Femur (tissue), 1 donor: ENCODE data around the gene SLC5A2.
"Not testable (repeated sequence)": the region's sequence is repeated elsewhere in the genome, so short reads cannot be mapped to it uniquely, and the experiment has no call there.

Experiments used
- DNase-seq: peaks from one replicate; pipeline ENCODE4 v3.0.0-alpha.2; 2017

Gene SLC5A2

DNA sequence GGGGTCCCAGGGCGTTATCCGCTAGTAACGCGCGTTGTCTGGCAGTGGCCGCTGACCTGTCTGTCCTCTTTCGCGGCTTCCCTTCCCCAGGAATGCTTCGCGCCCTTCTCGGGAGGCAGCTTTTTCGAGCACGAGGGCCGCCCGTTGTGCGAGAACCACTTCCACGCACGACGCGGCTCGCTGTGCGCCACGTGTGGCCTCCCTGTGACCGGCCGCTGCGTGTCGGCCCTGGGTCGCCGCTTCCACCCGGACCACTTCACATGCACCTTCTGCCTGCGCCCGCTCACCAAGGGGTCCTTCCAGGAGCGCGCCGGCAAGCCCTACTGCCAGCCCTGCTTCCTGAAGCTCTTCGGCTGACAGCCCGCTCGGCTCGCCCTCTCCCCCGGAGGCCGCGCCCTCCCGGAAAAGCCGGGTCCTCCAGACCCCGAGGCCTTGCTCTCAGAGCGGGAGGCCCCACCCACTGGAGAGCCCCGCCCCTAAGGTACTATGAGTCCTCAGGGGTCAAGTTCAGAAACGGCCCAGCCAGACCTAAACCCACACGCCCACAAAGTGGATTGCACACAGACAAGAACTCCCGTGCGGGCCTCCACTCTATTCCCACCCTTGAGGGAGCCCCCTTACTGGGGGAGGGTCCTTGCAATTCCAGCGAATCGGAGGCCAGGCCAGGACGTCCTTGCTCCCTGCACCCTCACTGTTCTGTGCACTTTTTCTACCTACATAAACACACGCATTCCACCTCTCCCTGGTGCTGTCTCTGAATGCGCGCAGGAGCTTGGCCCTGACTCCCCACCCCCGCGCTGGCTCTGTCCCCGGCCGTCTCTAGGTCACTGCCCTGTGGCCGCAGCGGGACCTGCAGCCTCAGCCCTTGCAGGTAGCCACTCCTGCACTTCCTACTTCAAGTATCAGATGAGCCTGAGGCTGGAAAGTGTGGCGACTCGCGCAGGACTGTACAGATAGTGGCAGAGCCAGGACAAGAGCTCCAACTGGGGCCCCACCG lies 5.4 kb upstream of the SLC5A2 start:
- no peak for DNase-seq

DNA sequence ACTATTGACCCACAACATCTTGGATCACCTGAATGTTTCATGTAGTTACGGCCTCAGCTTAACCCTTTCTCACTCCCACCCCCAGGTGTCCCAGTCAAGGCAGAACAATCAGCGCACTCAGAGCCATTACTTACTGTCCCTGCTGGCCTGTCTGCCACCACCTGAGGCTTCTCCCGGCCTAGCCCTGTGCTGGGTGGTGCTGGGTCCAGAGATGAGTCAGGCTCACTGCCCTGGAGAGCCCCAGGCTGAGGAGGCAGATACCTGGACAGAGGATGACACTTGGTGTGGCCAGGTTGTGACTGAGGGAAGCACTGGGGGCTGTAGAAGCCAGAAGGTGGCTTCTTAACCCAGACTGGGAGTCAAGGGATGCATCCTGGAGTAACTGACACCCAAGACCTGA lies 4.0 kb upstream of the SLC5A2 start:
- no peak for DNase-seq

DNA sequence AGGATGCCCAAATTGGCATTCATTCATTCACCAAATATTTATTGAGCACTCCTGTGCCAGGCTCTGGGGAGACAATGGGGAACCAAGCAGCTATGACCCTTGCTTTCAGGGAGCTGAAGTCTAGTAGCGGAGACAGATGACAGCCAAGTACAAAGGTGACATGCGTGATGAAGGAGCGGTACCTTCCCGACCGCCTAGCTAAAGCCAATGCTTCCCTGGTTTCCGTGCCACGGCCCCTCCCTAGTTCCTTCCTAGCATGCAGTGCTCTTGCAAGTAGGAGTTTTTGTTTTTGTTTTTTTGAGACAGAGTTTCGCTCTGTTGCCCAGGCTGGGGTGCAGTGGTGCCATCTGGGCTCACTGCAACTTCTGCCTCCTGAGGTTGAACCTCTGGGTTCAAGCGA lies 3.2 kb upstream of the SLC5A2 start:
- DNase-seq = no peak

- DNase-seq = peak; percentile 57
These were observed 1.9 kb upstream of the SLC5A2 start for GRCh38 chr16:31480851-31481536.

- DNase-seq = not testable (repeated sequence)
These were observed 1.1 kb downstream of the SLC5A2 start for GRCh38 chr16:31484048-31484447.

GRCh38 chr16:31484491-31485171 lies 1.7 kb downstream of the SLC5A2 start:
- DNase-seq = no peak

- no peak for DNase-seq
These were observed 2.6 kb downstream of the SLC5A2 start for GRCh38 chr16:31485571-31485970.

GRCh38 chr16:31486045-31486444 lies 3.1 kb downstream of the SLC5A2 start:
- peak; percentile 74 for DNase-seq

DNA sequence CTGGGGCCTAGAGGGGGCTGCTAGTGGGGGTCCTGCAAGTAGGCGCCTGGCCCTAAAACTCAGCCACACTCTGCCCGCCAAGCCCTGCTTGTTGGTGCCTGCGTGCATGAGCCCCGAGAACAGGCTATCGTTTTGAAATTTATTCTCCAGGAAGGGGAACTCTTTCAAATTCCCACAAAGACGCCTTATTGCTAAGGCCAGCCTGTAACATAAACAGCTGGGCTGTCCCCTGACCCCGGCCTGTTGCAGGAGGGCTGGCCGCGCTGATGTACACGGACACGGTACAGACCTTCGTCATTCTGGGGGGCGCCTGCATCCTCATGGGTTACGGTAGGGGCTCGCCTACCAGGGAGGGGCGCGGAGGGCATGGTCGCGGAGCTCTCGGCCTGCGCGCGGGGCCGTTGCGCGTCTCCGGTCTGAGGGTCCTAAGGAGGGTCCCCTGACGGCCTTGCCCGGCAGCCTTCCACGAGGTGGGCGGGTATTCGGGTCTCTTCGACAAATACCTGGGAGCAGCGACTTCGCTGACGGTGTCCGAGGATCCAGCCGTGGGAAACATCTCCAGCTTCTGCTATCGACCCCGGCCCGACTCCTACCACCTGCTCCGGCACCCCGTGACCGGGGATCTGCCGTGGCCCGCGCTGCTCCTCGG lies 4.3 kb downstream of the SLC5A2 start:
- DNase-seq = no peak

- DNase-seq = peak; percentile 72
These were observed 5.0 kb downstream of the SLC5A2 start for GRCh38 chr16:31487720-31488467.

DNA sequence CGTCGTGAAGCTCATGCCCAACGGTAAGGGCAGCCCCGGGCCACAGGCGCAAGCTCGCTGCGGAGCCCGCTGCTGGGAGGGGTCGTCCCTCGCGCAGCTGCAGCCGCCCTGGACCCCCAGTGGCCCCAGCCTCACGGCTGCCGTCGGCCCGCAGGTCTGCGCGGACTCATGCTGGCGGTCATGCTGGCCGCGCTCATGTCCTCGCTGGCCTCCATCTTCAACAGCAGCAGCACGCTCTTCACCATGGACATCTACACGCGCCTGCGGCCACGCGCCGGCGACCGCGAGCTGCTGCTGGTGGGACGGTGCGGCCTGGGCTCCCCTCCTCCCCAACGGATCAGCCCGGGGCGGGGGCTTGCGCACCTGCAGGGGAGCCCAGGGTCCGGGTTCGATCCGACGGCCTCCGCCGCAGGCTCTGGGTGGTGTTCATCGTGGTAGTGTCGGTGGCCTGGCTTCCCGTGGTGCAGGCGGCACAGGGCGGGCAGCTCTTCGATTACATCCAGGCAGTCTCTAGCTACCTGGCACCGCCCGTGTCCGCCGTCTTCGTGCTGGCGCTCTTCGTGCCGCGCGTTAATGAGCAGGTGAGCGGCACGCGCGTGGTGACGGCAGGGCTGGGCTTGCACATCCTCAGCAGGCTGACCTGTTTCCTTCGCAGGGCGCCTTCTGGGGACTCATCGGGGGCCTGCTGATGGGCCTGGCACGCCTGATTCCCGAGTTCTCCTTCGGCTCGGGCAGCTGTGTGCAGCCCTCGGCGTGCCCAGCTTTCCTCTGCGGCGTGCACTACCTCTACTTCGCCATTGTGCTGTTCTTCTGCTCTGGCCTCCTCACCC lies 5.8 kb downstream of the SLC5A2 start:
- DNase-seq = no peak

GRCh38 chr16:31489298-31489564 lies 6.3 kb downstream of the SLC5A2 start:
- DNase-seq = no peak

DNA sequence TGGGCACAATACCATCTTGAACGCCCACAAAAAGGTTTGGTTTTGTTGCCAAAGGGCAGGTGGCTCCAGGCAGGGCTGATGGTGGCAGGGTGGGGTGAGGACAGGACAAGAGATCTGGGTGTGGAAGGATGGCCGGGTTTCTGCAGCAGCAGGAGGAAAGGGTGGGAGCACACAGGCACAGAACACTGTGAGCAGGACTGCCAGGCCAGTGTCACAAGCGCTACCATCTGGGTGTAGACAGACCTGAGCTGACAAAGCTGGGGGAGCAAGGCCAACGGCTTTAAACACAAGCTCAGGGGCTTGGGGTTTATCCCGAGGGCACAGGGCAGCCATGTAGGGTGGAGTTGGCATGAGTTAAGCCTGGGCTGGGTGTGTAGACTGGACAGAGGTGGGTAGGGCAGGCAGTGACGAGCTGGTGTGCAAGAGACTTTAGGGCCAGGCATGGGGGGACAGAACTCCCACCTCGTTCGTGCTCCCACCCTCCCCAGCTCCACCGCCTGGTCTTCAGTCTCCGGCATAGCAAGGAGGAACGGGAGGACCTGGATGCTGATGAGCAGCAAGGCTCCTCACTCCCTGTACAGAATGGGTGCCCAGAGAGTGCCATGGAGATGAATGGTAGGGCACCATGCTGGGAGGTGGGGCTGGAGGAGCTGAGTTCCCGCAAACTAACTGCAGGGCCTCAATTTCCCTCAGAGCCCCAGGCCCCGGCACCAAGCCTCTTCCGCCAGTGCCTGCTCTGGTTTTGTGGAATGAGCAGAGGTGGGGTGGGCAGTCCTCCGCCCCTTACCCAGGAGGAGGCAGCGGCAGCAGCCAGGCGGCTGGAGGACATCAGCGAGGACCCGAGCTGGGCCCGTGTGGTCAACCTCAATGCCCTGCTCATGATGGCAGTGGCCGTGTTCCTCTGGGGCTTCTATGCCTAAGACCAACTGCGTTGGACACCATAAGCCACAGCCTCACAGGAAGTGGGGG lies 7.0 kb downstream of the SLC5A2 start:
- no peak for DNase-seq

DNA sequence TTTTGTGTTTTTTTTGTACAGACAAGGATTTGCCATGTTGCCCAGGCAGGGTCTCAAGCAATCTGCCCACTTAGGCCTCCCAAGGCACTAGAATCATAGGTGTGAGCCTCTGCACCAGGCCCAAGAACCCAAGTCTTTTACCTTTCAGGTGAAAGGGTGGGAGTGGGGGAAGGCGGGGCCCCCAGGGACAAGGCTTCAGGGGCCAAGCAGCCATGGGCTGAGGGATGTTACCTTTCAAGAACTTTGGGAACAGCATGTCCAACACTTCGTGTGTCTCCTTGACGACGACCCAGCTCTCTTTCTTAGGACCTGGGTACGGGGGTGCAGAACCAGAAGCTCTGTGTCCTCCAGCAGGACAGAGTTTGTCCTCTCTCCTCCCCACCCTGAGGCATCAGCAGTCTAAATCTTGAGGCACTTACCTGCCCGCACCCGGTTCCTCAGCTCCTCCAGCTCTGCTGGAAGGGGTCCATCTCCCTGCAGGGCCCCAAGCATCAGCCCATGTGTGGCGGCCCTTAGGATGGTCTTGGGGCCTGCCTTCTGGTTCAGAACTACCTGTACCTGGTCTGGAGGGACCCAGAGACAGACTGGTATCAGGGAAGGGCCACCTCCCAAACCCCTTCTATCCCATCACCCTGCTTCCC lies 9.0 kb downstream of the SLC5A2 start:
- no peak for DNase-seq

- DNase-seq = no peak
These were observed 10.7 kb downstream of the SLC5A2 start for GRCh38 chr16:31493506-31494125.

GRCh38 chr16:31496670-31497069 lies 13.7 kb downstream of the SLC5A2 start:
- DNase-seq = no peak

DNA sequence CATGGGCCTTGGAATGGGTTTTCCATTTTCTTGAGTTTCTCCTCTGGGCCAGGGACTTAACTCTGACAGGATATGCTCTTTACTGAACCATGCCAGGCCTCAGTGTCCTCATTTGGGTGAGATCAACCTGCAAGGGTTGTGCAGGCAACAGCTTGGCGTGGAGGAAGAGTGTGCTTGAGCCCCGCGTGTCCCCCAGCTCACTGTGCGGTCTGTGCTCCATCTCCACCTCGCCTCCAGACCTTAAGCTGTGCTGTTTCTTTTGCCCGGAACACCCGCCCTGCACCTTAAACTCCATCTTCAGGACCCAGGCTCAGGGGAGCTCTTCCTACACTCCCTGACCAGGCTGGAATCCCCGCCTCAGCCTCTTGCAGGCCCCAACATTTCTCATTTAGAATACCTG lies 15.6 kb downstream of the SLC5A2 start:
- no peak for DNase-seq

GRCh38 chr16:31499928-31500327 lies 17.0 kb downstream of the SLC5A2 start:
- no peak for DNase-seq
